HL-60/S4 treated with phorbol 12-myristate 13-acetate at 8.2 ng/mL for 4 days and 3 days (cell line): ENCODE measurements around the gene PTH1R.
"Not testable (repeated sequence)": the region's sequence is repeated elsewhere in the genome, so short reads cannot be mapped to it uniquely, and the experiment has no call there.

ENCODE experiments used
- in situ Hi-C: fragments of 300-500 bp; cut with MboI; formaldehyde crosslinking; loops from 2 replicates; pipeline ENCODE4 v1.15.0; 2022; ENCODE audit warnings: low sequenced_read_pairs

The PTH1R gene

GRCh38 chr3:46908294-46908985 lies 30.9 kb downstream of the PTH1R start:
- in situ Hi-C loops = no loop called here

GRCh38 chr3:46908986-46909534 lies 31.5 kb downstream of the PTH1R start:
- in situ Hi-C loops = no loop called here

DNA sequence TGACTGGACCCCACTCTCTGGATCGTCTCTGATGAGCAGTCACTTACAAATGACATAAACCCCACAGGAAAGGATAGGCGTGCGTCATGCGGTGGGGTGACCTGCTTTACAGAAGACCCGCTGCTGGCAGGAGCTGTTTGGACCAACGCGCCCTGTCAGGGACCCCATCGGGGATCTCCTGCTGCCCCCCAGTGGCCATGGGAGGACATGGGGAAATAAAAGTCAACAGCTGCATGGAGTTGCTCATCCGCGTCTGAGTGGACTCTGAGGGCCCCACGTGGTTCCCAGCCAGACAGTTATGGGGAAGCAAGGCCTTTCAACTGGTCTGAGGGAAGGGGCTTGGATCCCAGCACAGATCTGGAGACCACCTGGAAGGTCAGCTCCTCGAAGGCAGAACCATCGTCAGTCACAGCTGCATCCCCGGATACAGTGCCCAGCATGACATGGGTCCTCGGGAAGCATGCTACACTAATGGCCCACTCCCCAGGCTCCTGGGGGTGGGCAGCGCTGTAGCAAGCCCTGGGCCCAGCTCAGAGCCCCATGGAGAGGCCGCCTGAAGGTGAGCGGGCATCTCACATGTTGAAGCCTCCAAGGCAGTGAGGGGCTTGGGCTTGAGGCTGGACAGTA lies 32.1 kb downstream of the PTH1R start:
- in situ Hi-C loops = no loop called here

DNA sequence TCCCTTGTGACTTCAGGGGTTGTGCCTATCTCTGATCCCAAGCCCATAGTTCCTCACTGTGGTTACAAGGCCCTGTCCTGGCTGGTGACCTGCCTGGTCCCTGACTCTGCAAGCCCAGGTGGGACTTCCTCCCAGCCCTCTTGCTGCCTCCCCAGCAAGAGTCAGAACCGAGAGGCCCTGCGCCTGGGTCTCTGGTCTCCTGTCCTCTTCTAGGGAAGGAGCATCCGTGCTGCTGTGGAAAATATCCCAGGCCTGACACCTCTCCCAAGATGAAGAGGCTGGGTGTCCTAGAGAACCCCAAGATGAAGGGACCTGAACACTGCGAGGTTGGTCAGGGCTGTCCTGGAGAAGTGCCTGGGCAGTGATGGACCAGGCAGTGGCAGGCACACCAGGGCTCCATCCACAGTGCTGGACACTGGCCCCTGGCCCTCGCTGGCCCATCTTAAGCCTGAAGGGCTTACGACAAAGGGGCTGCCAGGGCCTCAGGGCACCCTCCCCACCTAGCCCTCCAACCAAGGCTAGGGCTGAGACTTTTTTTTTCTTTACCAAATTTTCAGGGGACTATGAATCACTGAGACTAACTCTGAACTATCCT lies 32.7 kb downstream of the PTH1R start:
- in situ Hi-C loops = no loop called here

GRCh38 chr3:46910914-46911313 lies 33.4 kb downstream of the PTH1R start:
- in situ Hi-C loops = not testable (repeated sequence)

DNA sequence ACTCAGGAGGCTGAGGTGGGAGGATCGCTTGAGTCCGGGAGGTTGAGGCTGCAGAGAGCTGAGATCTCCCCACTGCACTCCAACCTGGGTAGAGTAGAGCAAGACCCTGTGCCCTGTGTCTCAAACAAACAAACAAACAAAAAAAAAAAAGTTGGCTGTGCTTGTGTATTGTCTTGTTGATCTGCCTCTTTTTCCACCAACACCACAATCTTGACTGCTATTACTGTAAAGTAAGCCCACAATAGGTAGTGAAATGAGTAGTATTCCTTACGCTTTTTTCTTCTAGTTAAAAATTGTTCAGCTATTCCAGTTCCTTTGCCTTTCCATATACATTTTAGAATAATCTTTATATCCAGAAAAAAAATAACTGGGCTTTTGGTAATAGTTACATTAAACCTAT lies 35.5 kb downstream of the PTH1R start:
- in situ Hi-C loops = no loop called here

DNA sequence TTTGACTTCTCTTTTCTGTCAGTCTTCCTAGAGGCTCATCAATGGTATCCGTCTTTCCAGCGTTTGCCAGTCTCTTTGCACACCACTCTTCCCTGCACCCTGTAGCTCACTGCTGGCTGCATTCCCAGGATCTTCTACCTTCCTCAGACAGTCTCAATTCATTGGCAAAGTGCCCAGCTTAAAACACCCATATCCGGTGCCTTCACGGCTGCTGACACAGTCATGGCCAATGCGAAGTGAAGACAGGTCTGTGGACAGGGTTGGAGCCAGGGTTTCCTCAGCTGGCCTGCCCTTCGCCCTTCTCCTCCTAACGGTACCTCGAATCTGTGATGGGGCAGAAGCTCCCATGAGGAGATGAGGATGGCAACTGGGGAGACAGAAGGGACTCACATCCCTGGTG lies 36.1 kb downstream of the PTH1R start:
- in situ Hi-C loops = no loop called here

DNA sequence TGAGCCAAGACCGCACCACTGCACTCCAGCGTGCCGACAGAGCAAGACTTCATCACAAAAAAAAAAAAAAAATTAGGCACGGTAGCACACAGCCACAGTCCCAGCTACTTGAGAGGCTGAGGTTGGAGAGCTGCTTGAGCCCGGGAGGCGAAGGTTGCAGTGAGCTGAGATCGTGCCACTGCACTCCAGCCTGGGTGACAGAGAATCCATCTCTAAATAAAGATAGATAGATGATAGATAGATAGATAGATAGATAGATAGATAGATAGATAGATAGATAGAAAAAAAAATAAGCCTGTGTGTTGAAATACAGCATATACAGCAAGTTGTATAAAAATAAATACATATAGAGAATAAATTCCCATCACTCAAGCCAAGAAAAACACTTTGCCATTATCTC lies 37.3 kb downstream of the PTH1R start:
- in situ Hi-C loops = no loop called here

GRCh38 chr3:46915297-46915822 lies 37.8 kb downstream of the PTH1R start:
- in situ Hi-C loops = no loop called here

DNA sequence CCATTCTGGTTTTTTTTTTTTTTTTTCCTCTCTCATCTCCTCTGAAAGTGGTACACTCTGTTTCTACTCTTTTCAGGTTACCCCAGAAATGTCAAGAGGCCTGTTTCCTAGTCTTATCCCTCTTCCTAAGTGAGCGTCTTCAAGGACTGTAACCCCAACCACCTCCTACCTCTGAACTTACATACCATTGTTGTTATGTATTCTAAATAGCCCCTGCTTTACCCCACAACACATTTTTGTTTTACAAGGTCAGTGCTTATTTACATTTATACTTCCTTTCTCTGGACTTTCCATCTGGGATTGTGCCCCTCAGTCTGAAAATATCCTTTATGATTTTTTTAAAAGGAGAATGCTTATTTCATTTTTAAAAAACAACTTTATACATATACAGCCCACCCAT lies 38.8 kb downstream of the PTH1R start:
- in situ Hi-C loops = no loop called here

DNA sequence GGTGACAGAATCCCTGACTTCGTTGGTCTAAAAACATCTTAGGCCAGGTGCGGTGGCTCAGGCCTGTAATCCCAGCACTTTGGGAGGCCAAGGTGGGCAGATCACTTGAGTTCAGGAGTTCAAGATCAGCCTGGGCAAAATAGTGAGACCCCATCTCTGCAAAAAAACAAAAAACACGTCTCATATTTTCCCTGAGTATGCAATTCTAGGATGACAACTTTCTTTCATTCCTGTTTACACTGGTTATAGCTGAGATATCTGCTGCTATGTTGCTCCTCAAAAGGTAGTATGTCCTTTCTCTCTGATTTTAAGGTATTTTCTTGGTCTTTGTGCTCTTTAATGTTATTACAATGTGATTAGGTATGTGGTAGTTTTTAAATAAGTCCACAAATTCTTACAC lies 39.3 kb downstream of the PTH1R start:
- in situ Hi-C loops = no loop called here

DNA sequence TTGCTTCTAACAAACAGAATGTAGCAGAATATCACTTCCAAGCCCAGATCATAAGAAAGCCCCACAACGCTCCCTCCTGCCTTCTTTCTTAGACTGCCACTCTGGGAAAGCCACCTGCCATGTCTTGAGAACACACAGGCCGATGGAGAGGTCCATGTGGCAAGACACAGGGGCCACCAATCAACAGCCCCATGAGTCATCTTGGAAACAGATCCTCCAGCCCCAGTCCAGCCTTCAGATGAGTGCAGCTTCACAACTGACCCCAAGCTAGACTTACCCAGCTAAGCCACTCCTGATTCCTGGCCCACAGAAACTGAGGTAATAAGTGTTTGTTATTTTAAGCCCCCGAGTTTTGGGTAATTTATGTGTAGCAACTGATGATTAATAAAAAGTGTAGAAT lies 39.7 kb downstream of the PTH1R start:
- in situ Hi-C loops = no loop called here

- in situ Hi-C loops = no loop called here
These were observed 40.7 kb downstream of the PTH1R start for GRCh38 chr3:46918202-46918601.

- in situ Hi-C loops = no loop called here
These were observed 41.1 kb downstream of the PTH1R start for GRCh38 chr3:46918634-46919033.

DNA sequence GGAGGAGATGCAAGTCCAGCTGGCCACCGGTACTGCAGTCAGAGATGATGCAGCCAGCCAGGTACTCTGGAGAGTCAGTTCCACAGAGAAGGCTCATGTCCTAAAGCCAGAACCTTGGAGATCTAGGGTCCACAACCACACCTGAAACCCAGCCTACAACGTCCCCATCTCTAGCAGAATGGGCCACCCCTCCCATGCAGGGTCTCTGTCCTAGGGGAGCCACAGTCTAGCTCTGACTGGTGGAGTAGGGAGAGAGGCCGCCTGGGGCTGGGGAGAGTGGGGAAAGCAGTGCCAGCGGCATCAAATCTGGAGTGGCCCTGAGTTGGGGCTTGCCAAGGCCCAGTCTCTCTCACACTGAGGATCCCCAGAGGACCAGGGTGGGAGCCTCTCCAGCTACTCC lies 43.5 kb downstream of the PTH1R start:
- in situ Hi-C loops = no loop called here

GRCh38 chr3:46921871-46922271 lies 44.4 kb downstream of the PTH1R start:
- in situ Hi-C loops = no loop called here

DNA sequence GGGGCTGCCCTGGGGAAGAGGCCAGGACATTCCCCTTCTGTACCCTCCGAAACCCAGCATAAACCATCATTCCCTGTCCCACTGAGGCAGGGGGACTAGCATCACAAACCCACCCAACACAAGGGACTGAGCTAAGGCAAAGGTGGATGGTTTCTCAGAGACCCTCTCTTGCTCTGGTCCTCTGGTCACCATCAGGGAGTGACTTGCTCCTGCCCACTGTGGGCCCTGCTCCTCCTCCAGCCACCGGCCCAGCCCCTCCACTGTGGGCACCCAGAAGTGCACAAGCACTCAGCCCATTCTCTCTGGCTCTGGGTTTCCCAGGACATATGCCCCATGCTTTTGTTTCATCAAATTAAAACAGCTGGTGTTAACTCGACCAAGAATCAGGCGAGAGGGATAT lies 44.9 kb downstream of the PTH1R start:
- in situ Hi-C loops = no loop called here

GRCh38 chr3:46922871-46923558 lies 45.5 kb downstream of the PTH1R start:
- in situ Hi-C loops = no loop called here

DNA sequence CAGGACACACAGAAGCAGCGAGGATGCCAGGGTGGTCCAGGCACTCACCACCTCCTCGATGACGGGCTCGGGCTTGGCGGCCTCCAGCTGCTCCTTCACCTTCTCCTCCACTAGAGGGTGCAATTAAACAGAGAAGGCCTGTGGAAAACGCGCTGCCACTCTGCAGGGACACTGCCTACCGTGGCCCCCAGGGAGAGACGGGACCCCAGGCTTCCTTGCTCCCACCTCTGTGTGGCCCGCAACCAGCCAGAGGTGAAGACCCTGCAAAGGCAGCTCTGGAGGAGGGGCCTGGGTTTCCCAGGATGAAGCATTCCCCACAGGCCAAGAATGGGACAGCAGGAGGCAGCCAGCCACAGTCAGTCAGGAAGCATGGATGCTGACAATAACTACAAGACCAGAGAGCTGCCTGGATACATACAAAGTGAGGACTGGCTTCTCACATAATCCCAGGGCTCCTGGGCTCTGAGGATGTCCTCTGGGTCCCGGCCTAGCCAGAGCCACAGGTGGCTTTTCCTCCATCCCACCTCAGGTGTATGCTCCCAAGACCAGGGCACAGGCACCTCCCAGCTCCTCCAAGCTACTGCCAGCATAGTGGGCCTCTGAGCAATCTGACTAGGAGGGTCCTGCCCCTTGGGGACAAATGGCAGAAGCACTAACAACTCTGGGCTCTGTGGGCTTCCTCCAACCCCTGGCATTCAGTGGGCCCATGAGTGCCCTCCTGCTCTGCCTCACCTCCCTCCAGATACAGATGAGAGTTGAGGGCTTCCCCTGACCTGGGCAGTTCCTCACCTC lies 46.2 kb downstream of the PTH1R start:
- in situ Hi-C loops = no loop called here

- in situ Hi-C loops = no loop called here
These were observed 47.5 kb downstream of the PTH1R start for GRCh38 chr3:46924921-46925584.
